HT-29 (cell line): ENCODE results near the gene CARD19. TPM values are rescaled to one million over a fixed set of nuclear protein-coding genes. Genes with fewer than 3 reads are reported as not detected.
A peak's percentile ranks its signal among the peaks of the same experiment; 100 is the strongest.
"Not testable (repeated sequence)": the region's sequence is repeated elsewhere in the genome, so short reads cannot be mapped to it uniquely, and the experiment has no call there.

Source experiments
- DNase-seq: peaks from one replicate; pipeline ENCODE4 v3.0.0-alpha.2; 2015; ENCODE audit warnings: low spot score
- total RNA-seq: library from RNA; depleted of rRNA; stranded (reverse); fragments of >200 nt; shearing (Covaris generic); gene quantifications from 2 replicates; pipeline ENCODE4 v1.2.3, GENCODE V29; 2014

Gene CARD19
- total RNA-seq, 1 experiment from 2014 or later: 142 TPM

DNA sequence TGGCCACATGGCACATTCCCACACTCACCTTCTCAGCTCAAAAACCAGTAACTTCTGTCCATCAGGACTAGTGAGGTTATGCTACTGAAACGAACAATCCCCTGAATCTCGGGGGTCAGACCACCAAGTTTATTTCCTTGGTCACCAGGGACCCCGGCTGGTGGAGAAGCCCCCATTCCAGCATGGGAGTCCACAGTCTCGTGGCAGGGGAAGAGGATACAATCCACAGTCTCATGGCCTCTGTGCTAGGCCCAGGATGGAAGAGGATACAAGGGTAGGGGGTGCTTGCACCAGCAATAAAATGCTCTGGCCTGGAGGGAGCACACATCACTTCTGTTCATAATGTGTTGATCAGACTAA lies 7.4 kb upstream of the CARD19 start:
- no peak for DNase-seq

- DNase-seq: no peak
Measured at GRCh38 chr9:93089024-93089423, 7.0 kb upstream of the CARD19 start.

GRCh38 chr9:93089481-93089991 lies 6.5 kb upstream of the CARD19 start:
- DNase-seq: no peak

DNA sequence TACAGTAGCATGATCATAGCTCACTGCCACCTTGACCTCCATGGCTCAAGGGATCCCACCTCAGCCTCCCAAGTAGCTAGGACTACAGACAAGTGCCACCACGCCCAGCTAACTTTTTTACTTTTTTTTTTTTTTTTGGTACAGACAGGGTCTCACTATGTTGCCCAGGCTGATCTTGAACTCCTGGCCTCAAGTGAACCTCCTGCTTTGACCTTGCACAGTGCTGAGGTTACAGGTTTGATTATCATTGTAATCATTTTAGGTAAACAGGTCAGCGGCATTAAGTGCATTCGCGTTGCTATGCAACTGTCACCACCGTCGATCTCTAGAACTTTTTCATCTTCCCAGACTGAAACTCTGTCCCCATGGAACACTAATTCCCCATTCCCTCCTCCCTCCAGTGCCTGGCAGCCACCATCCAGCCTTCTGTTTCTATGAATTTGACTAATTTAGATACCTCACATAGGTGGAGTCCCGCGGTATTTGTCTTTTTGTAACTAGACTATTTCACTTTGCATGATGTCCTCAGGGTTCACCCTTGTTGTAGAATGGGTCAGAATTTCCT lies 5.8 kb upstream of the CARD19 start:
- no peak for DNase-seq

DNA sequence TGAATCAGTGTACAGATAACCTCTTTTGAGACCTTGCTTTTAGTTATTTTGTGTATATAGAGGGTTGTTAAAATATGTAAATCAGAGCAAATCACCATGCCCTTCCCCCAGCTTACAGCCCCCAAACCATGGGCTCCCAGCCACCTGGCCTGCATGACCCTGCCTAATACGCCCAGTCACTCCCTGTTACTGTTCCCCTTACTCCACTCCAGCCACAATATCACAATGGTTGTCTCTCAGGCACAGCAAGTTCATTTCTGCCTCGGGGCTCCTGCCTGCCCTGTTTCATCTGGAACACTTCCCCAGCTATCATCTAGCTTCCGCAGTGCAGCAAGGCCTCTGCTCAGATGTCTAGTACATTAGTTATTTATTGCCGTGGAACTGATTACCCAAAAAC lies 5.0 kb upstream of the CARD19 start:
- DNase-seq: no peak

GRCh38 chr9:93091453-93092081 lies 4.5 kb upstream of the CARD19 start:
- peak; percentile 90 for DNase-seq

DNA sequence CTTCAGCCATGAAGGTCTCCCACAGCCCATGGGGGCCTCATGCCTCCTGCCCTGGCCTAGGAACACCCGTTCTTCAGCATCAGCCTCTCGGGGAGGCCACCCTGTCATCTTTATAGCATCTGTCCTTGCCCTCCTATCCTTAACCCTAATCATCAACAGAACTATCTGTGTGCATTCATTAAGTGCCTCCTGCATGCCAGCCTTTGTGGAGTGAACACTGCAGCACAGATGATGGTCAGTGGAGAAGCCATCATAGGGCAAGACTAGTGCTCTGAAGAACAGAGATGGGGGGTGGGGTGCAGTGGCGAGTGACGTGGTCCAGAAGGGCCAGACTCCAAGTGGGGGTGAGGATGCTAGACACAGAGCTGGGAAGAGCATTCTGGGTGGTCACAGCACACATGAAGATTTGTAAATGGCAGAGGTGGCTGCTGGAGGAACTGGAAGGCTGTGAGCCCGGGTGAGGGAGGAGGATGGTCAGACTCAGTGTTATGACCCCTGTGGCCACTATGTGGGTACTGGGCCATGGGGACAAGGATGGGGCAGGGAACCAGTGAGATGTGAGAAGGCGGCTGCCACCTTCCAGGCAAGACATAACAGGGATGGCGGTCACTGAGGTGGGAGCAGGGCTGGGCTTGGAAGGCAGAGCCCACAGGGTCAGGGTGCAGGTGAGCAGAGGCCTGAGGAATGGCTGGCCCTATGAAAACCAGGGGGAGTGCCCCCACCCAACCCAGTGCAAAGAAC lies 3.6 kb upstream of the CARD19 start:
- no peak for DNase-seq

DNA sequence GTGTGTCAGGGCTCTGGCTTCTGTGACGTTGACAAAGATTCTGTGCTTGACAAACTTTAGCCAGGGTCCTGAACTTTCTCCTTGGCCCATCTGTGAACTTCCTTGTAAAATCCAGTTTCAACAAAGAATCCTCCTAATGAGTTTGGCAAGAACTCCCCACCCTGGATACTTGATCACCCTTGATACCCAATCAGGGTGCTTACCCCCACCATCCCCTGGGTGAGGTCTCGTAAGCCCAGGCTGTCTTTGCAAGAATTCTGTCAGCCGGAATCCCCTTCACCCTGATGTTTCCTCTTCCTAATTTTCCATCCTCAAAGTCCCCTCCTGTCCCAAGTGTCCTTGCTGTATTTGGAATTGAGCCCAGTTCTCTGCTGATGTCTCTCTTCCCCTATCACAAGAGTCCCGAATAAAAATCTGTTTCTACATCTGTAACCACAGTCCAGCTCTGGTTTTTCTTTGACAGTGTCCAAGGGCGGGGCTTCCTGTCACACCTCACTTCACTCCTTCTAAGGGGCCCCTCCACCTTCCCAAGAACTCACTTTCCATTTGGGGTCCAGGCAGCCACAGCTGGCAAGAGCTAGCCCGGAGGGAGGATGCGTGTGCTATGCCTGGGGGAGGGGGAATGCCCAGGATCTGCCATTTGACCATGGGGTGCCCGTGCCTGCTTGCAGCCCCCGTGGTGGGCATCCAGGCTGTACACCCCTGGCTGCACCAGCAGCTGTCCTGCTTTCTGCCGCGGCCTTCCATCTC lies 2.7 kb upstream of the CARD19 start:
- no peak for DNase-seq

- DNase-seq: no peak
Measured at GRCh38 chr9:93093877-93094657, 1.9 kb upstream of the CARD19 start.

GRCh38 chr9:93094658-93095204 lies 1.3 kb upstream of the CARD19 start:
- no peak for DNase-seq

GRCh38 chr9:93095205-93096130 lies 549 bp upstream of the CARD19 start:
- peak; percentile 99 for DNase-seq

- DNase-seq: peak; percentile 21
Measured at GRCh38 chr9:93096811-93097382, 880 bp downstream of the CARD19 start.

DNA sequence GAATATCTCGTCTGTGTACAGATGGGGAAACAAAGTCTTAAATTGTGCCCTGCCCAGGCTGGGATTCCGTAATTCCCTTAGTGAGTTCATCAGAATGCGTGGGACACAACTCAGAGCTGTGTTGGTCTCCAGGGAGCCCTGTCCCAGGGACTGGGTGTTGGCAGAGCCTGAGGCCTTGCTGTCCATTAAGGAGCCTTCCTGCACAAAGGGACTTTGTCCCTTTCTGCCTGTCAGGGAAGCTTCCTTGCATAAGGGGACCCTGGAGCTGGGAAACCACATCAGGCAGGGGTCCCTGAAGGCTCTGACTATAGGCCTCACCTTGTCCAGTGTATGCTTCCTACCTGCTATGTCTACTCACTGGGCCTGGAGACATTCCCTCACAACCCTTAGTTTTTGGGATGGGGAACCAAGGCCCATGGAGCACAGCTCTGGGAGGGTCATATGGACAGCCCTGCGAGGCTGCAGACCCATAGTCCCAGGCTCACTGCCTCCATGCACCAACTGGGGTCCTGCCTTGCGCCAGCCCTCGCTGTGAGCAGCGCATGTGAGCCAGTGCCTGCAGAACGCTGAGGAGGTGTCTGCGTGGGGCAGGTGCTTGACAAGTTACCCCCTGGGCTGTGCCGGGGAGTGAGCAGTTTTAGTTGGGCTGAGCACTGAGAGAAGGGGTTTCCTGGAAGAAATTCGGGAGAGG lies 1.6 kb downstream of the CARD19 start:
- DNase-seq: peak; percentile 17

GRCh38 chr9:93098236-93098946 lies 2.4 kb downstream of the CARD19 start:
- DNase-seq: peak; percentile 82

- DNase-seq: no peak
Measured at GRCh38 chr9:93099551-93100275, 3.7 kb downstream of the CARD19 start.

DNA sequence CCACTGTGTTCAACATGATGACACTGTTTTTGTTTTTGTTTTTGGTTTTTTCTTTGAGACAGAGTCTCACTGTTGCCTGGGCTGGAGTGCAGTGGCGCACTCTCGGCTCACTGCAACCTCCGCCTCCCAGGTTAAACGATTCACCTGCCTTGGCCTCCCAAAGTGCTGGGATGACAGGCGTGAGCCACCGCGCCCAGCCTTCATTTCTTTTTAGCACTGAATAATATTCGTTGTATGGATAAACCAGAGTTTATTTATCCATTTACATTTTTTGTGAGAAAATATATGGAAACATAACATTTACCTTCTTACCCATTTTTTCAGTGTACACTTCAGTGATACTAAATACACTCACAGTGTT lies 4.2 kb downstream of the CARD19 start:
- DNase-seq: no peak

DNA sequence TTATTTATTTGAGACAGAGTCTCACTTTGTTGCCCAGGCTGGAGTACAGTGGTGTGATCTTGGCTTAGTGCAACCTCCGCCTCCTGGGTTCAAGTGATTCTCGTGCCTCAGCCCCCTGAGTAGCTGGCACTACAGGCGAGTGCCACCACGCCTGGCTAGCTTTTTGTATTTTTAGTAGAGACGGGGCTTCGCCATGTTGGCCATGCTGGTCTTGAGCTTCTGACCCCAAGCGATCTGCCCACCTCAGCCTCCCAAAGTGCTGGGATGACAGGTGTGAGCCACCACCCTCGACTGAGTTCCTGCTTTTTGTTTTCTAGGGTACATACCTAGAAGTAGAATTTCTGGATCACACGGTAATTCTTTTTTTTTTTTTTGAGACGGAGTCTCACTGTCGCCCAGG lies 5.1 kb downstream of the CARD19 start:
- DNase-seq: not testable (repeated sequence)

DNA sequence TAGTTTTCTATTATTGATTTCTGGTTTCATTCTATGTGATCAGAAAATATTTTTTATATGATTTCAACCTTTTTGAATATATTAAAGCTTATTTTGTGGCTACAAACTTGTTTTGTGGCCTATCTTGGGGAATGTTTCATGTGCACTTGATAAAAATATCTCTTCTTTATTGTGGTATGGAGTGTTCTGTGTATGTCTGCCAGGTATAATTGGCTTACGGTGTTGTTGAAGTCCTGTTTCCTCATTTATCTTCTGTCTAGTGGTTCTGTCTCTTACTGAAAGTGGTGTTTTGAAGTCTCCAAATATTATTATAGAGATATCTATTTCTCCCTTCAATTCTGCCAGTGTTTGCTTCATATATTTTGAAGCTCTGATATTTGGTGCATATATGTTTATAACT lies 9.6 kb downstream of the CARD19 start:
- DNase-seq: no peak
